Lower leg skin (tissue), 4 donors: ENCODE data around the gene PARP16. TPM values are rescaled to one million over a fixed set of nuclear protein-coding genes. Genes with fewer than 3 reads are reported as not detected.

Experiments used
- DNase-seq, 2 donors: peaks; one replicate each; pipeline ENCODE4 v3.0.0-alpha.2; 2019; ENCODE audit warnings: low spot score in 2 of 2
- H3K4me3 ChIP-seq: fragments of 200-600 bp; sonication (generic); 2 replicates; pipeline ENCODE4 v1.5.1; 2017; ENCODE audit warnings: mild to moderate bottlenecking, low read depth; ENCODE audit not compliant: poor library complexity, severe bottlenecking
- CTCF ChIP-seq, 3 donors: fragments of 450-650 bp; IDR thresholded peaks; one replicate each; pipeline ENCODE4 v1.5.1; 2016; ENCODE audit warnings: antibody characterized with exemption in 3 of 3, mild to moderate bottlenecking in 3 of 3, moderate library complexity in 2 of 3
- POLR2A ChIP-seq, 2 donors: fragments of 450-650 bp; IDR thresholded peaks; one replicate each; pipeline ENCODE4 v1.6.1; 2016 to 2017; ENCODE audit warnings: antibody characterized with exemption in 2 of 2, mild to moderate bottlenecking in 1 of 2, moderate library complexity in 1 of 2
- WGBS, 2 donors: methylation state at CpG; one replicate each; pipeline ENCODE4 v1.1.5; 2018; 5-methylcytosine and 5-hydroxymethylcytosine counted together
- intact Hi-C: fragments of 100-400 bp; cut with DNase I; formaldehyde crosslinking; loops from one replicate; pipeline ENCODE4 v1.15.0; 2023; ENCODE audit warnings: low total_unique reads
- total RNA-seq, 4 donors: library from RNA; depleted of rRNA; stranded (reverse); fragments of >200 nt; gene quantifications; one replicate each; pipeline ENCODE4 v1.1.0, GENCODE V29; 2016

PARP16 gene
- 10 to 100 TPM; 10.3 to 14.4 (median 11.3) TPM for total RNA-seq

GRCh38 chr15:65286704-65287519 is at the start of gene PARP16:
Gene PARP16 (minus strand): TSS chr15:65286883. CDS start chr15:65286426, 457 bp downstream.
- TF ChIP-seq CTCF (IDR thresholded peaks at IDR 0.05), result no peak
- peak in 1 of 2 donors; percentile 75 for TF ChIP-seq POLR2A (IDR thresholded peaks at IDR 0.05)
- 3% methylated on average over 36 to 50 of the region's 62 CpGs for WGBS, 2 donors
- peak; percentile 86 to 98 for DNase-seq
- intact Hi-C loops, result loop anchor here (10.0 kb wide), 1 partner anchor 602 kb away; no protein-coding TSS in a partner anchor
- H3K4me3 ChIP-seq, result peak within 1 kb of the TSS; percentile 75

- no peak overlapping the region for H3K4me3 ChIP-seq
- 91 to 92% methylated on average over 19 of the region's 19 CpGs for WGBS, 2 donors
- DNase-seq, result no peak
- intact Hi-C loops, result no loop called here
- TF ChIP-seq CTCF (IDR thresholded peaks at IDR 0.05), result no peak
- no peak for TF ChIP-seq POLR2A (IDR thresholded peaks at IDR 0.05)
Measured at GRCh38 chr15:65335278-65336055, 48.8 kb upstream of the PARP16 start.

GRCh38 chr15:65334586-65335231 is 48.0 kb upstream of the PARP16 start:
- intact Hi-C loops, result no loop called here
- H3K4me3 ChIP-seq, result no peak overlapping the region
- no peak for TF ChIP-seq POLR2A (IDR thresholded peaks at IDR 0.05)
- no peak for TF ChIP-seq CTCF (IDR thresholded peaks at IDR 0.05)
- 60 to 71% methylated on average over 18 to 20 of the region's 20 CpGs for WGBS, 2 donors
- DNase-seq, result no peak

- WGBS, 2 donors, result 79% methylated on average over 5 of the region's 5 CpGs
- intact Hi-C loops, result no loop called here
- TF ChIP-seq POLR2A (IDR thresholded peaks at IDR 0.05) (no peak), CTCF (IDR thresholded peaks at IDR 0.05) (no peak)
- no peak overlapping the region for H3K4me3 ChIP-seq
- no peak for DNase-seq
Measured at GRCh38 chr15:65333856-65334255, 47.2 kb upstream of the PARP16 start.

- DNase-seq, result no peak
- WGBS, 2 donors, result 80 to 87% methylated on average over 14 to 16 of the region's 16 CpGs
- TF ChIP-seq POLR2A (IDR thresholded peaks at IDR 0.05) (no peak), CTCF (IDR thresholded peaks at IDR 0.05) (no peak)
- H3K4me3 ChIP-seq, result no peak overlapping the region
- intact Hi-C loops, result no loop called here
Measured at GRCh38 chr15:65333148-65333820, 46.6 kb upstream of the PARP16 start.
